Neural progenitor cell (in vitro differentiated cells): ENCODE data around the gene FITM1.

ENCODE experiments used
- CTCF ChIP-seq: fragments of 200-600 bp; sonication (generic); IDR thresholded peaks from 2 replicates; pipeline ENCODE4 v1.5.1; 2017; ENCODE audit warnings: antibody characterized with exemption, mild to moderate bottlenecking
- EZH2 ChIP-seq: fragments of 200-600 bp; sonication (generic); IDR thresholded peaks from 2 replicates; pipeline ENCODE4 v1.6.1; 2017; ENCODE audit warnings: antibody characterized with exemption, mild to moderate bottlenecking, moderate library complexity

GRCh38 chr14:24084440-24084839 lies 46.0 kb upstream of the FITM1 start:
- TF ChIP-seq EZH2 (no peak), CTCF (no peak)
